ENCODE measurements around the gene SIPA1L3.

The SIPA1L3 gene

DNA sequence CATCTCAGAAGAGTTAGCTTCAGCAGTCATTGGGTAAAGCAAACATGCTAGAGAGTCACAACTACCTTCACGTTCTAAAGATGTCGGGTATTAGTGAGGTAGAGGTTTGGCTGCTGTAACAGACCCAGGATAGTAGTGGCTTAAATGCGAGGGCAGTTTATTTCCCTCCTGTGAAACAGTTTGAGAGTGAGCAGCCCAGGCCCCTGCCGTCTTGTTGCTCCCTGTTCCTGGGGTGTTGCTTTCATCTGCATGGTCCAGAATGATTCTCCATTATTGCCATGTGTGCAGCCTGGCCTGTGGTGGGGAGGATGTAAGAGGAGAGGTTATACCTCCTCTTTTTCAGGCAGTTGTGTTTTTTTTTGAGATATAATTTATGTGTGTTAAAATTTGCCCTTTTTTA, 63.7 kb downstream of the SIPA1L3 start:
- H3K4me1 Mint-ChIP-seq (ENCODE audit: low read depth) = peaks cover 18% of the 10 kb centered on the region
- H3K27ac Mint-ChIP-seq = no peak overlapping the region
- H3K9me3 Mint-ChIP-seq = peaks cover 14% of the 10 kb centered on the region
- H3K4me3 Mint-ChIP-seq = no peak overlapping the region
- H3K27me3 Mint-ChIP-seq = no peaks in the 10 kb centered on the region
- H3K36me3 Mint-ChIP-seq (ENCODE audit: low read depth) = peaks cover 21% of the 10 kb centered on the region

DNA sequence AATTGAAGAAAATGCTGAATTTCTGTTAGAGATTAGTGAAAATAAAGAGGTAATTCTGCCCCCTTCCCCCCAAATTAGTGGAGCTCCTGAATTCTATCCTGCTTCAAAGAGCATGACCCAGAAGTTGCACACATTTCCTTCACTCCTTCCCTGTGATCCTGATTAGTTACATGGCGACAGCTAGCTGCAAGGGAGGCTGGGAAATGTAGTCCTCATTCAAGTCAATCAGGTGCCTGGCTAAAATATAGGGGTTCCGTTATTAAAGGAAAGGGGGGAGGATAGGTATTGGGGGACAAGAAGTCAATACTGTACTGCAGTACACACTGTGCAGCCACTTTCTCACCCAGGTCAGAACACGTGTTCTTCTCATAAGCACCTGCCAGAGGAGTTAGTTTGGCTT, 65.8 kb downstream of the SIPA1L3 start:
- H3K9me3 Mint-ChIP-seq = peaks cover 14% of the 10 kb centered on the region
- peaks cover 24% of the 10 kb centered on the region for H3K4me1 Mint-ChIP-seq (ENCODE audit: low read depth)
- no peak overlapping the region for H3K27ac Mint-ChIP-seq
- H3K4me3 Mint-ChIP-seq = no peak overlapping the region
- H3K36me3 Mint-ChIP-seq (ENCODE audit: low read depth) = peaks cover 21% of the 10 kb centered on the region
- H3K27me3 Mint-ChIP-seq = no peaks in the 10 kb centered on the region

DNA sequence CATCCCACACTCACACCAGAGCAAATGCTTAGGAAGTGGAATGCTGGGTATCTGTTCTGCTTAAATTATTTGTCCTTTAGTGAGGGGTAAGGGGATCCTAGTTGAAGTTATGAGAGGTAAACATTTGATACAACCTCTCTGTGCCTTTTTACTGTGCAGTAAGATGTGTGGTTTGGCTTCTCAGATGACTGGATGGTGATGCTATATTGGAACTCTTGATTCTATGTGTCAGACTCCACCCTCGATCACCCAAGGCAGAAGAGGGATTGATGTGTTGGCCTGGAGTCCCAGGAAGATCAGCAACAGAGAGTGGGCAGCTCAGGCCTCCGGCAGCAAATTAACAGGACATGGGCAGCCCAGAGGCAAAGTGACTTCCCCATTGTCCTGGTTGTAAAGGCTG, 66.7 kb downstream of the SIPA1L3 start:
- Mint-ChIP-seq H3K27me3 (no peaks in the 10 kb centered on the region), H3K36me3 (ENCODE audit: low read depth) (peaks cover 21% of the 10 kb centered on the region), H3K4me3 (no peak overlapping the region), H3K9me3 (peaks cover 14% of the 10 kb centered on the region), H3K27ac (no peak overlapping the region), H3K4me1 (ENCODE audit: low read depth) (peaks cover 29% of the 10 kb centered on the region)

DNA sequence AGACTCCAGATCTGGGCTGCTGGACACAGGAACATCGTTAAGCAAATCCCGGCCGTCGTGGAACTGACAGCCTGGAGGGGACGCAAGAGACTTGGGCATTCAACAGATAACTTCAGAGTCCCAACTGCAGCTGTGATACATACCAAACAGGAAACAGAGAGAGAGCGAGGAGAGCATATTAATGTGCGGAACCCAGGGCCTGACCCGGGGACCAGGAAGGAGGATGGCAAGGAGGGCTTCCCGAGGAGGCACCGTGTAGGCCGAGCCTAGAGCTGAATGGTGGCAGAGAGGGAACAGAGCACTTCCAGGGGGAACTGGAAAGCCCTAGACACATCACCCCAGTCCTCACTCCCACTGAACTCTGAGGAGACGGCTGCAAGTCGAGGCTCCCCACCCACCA, 68.1 kb downstream of the SIPA1L3 start:
- Mint-ChIP-seq H3K27me3 (no peaks in the 10 kb centered on the region), H3K4me3 (no peak overlapping the region), H3K4me1 (ENCODE audit: low read depth) (peaks cover 29% of the 10 kb centered on the region), H3K9me3 (peaks cover 10% of the 10 kb centered on the region), H3K27ac (no peak overlapping the region), H3K36me3 (ENCODE audit: low read depth) (peaks cover 17% of the 10 kb centered on the region)

DNA sequence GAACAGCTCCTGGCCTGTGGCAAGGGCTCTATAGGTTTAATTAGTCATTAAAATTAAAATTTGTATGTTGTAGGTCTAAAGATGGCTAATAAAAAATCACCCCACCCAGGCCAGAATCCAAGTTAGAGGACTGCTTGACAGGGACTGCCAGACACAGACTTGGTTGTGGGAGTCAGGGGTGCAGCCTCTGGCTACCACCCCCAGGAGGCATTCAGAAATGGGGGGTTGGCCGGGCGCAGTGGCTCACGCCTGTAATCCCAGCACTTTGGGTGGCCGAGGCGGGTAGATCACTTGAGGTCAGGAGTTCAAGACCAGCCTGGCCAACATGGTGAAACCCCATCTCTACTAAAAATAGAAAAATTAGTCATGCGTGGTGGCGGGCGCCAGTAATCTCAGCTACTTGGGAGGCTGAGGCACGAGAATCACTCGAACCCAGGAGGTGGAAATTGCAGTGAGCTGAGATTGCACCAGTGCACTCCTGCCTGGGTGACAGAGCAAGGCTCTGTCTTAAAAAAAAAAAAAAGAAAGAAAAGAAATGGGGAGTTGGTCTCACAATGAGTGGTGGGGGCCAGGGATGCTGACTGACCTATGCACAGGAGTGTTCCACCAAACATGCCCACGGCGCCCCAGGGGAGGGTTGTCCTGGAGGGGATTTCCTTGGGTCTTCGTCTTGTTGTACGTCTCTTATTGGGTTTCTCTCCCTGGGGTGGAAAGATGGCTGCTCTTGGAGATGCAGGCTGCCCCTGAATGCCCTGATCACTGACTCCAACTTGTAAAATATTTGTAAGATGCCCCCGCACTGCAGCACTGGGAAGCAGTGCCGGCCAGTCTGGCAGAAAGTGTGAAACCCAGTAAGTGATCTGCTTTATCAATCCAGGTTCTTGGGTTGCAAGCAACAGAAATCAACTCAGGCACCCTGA, 68.8 kb downstream of the SIPA1L3 start:
- no peak overlapping the region for H3K27ac Mint-ChIP-seq
- peaks cover 10% of the 10 kb centered on the region for H3K9me3 Mint-ChIP-seq
- no peak overlapping the region for H3K4me3 Mint-ChIP-seq
- H3K36me3 Mint-ChIP-seq (ENCODE audit: low read depth) = peaks cover 17% of the 10 kb centered on the region
- H3K4me1 Mint-ChIP-seq (ENCODE audit: low read depth) = peaks cover 33% of the 10 kb centered on the region
- H3K27me3 Mint-ChIP-seq = no peaks in the 10 kb centered on the region

DNA sequence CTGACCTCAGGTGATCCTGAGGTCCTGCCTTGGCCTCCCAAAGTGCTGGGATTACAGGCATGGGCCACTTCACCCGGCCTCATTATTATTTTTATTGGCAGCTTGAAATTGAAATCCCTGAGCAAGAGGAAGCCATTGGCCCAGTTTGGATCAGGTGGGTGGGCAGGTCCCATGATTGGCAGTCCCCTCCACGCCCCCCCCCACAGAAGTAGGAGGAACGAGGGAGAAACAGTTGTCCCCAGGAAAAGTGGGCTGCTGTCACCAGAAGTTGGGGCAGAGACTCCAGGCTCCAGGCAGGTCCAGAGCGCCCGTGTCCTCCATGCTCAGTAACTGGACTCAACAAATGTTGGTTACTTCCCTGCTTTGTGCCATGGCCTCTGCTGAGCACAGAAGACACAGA, 70.4 kb downstream of the SIPA1L3 start:
- H3K36me3 Mint-ChIP-seq (ENCODE audit: low read depth) = peaks cover 5% of the 10 kb centered on the region
- no peak overlapping the region for H3K27ac Mint-ChIP-seq
- peaks cover 31% of the 10 kb centered on the region for H3K4me1 Mint-ChIP-seq (ENCODE audit: low read depth)
- no peaks in the 10 kb centered on the region for H3K27me3 Mint-ChIP-seq
- no peak overlapping the region for H3K4me3 Mint-ChIP-seq
- H3K9me3 Mint-ChIP-seq = no peaks in the 10 kb centered on the region

DNA sequence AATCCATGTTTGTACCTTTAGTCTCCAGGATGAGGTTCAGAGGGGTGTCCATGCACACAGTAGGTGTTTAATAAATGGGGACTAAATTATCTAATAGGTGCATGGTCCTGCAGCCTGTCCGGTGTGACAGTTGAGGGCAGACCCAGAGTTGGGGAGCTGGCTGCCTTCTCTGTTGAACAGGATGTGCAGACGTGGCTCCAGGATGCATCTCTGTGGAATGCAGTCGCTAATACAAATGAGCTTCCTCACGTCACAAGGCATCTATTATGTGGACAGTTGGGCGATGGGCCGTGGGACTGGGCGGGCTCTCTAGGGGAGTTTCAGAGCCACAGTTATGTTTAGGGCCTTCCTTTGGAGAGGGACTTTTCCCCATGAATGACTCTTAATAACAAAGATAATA, 71.0 kb downstream of the SIPA1L3 start:
- Mint-ChIP-seq H3K36me3 (ENCODE audit: low read depth) (peaks cover 5% of the 10 kb centered on the region), H3K27ac (no peak overlapping the region), H3K4me3 (no peak overlapping the region), H3K4me1 (ENCODE audit: low read depth) (peaks cover 31% of the 10 kb centered on the region), H3K9me3 (no peaks in the 10 kb centered on the region), H3K27me3 (no peaks in the 10 kb centered on the region)

DNA sequence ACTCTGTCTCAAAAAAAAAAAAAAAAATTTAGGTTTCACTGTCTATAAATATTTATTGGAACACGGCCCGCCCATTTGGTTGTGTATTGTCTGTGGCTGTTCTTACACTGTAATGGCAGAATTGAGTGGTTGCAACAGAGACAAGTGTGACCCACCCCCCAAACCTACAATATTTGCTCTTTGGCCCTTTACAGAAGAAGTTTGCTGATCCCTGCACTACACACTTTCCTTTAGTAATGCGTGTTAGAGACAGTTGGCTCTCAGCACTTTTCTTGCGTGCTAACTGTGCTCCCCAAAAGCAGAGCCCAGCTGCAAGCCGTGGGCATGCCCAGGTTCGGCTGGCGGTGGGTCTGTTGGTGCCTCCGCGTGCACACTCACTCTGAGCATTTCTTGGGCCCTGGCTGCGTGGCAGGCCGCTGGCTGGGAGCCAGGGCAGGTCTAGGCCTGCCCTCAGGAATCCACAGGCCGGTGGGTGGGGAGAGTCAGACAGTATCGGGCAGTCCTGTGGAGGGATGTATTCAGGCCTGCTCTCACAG, 72.6 kb downstream of the SIPA1L3 start:
- Mint-ChIP-seq H3K4me1 (ENCODE audit: low read depth) (peaks cover 24% of the 10 kb centered on the region), H3K4me3 (no peak overlapping the region), H3K27ac (no peak overlapping the region), H3K36me3 (ENCODE audit: low read depth) (peaks cover under 1% of the 10 kb centered on the region), H3K9me3 (no peaks in the 10 kb centered on the region), H3K27me3 (no peaks in the 10 kb centered on the region)

DNA sequence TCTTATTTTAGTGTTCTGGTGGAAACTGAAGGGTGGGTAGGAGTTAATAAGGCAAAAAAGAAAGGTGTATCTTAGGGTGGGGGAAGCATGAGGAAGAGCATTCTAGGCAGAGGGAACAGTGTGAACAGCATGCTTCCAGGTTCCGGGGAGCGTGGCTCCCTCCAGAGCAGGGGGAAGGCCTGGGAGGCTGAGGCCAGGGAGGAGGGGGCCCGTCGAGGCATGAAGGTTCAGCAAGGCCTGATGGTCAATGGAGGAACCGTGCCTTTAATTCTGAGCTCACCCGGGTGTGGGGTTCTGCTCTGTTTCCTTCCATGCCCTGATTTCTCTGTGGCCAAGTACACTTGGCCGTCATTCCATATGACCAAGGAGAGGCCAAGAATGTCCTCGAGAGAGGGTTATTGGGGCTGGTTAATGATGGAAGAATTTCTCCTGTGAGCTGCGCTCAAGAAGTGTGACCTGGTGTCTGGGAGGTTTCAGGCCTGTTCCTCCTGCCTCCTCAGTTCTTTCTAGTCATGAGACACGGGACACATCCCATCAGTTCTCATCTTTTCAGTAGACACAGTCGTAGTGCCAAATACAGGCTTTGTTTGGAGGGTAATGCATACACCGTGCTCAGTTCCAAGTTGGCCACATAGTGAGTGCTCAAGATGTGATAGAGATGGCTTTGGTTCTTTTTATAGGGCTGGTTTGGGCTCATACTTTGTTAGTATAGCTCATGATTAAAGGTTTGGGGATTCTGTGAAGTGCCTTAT, 73.6 kb downstream of the SIPA1L3 start:
- Mint-ChIP-seq H3K4me3 (no peak overlapping the region), H3K27me3 (no peaks in the 10 kb centered on the region), H3K9me3 (no peaks in the 10 kb centered on the region), H3K36me3 (ENCODE audit: low read depth) (no peaks in the 10 kb centered on the region), H3K27ac (peak overlapping the region; percentile 18), H3K4me1 (ENCODE audit: low read depth) (peaks cover 21% of the 10 kb centered on the region)

DNA sequence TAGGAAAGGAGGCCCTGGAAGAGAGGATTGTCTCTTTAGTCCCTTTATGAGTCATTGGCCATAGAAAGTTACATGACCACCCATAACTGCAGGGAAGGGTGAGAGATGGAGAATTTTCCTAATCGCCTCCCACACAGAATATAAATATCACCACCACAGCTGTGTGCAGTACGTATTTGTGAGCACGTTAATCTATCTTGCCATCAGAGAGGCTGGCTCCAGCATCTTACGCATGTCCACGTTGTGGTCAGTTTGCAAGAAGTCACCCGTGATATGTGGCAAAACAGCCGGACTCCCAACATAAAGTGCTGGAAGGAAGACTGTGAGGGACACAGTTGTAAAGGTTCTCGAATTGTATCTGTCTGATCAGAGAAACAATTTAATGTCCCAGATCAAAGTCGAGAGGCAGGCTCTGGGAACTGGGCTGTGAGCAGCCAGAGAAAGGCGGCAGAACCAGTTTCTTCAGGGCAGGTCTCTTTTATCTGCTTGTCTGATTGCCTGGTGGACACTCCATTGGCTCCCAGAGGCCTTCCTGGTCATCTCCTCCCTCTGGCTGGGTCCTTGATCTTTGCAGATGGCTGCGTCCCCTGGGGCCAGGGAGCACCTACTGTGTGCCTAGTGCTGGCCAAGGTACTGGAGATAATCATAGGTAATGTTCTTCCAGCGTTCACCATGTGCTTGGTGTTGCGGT, 74.9 kb downstream of the SIPA1L3 start:
- Mint-ChIP-seq H3K36me3 (ENCODE audit: low read depth) (no peaks in the 10 kb centered on the region), H3K4me1 (ENCODE audit: low read depth) (peaks cover 27% of the 10 kb centered on the region), H3K27ac (no peak overlapping the region), H3K9me3 (no peaks in the 10 kb centered on the region), H3K4me3 (no peak overlapping the region), H3K27me3 (no peaks in the 10 kb centered on the region)

DNA sequence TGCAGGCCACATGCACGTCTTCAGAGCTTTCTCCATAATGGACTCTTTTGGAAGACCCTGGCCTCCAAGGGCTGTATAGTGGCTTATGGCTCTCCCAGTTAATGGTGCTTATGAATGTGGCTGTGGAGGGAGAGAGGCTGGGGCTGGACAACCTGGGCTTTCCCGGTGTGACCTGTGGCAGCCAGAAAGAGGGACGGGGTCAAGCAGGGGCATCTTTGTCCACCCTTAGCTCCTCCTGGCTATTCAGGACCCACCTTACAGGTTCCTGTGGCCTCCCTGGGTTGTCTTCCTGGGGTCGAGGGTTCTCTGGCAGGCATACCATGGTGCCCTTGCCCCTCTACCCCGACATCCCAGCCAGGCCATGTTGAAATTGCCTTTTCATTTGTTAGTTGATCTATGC, 75.6 kb downstream of the SIPA1L3 start:
- H3K4me3 Mint-ChIP-seq = no peak overlapping the region
- no peak overlapping the region for H3K27ac Mint-ChIP-seq
- H3K4me1 Mint-ChIP-seq (ENCODE audit: low read depth) = peaks cover 31% of the 10 kb centered on the region

DNA sequence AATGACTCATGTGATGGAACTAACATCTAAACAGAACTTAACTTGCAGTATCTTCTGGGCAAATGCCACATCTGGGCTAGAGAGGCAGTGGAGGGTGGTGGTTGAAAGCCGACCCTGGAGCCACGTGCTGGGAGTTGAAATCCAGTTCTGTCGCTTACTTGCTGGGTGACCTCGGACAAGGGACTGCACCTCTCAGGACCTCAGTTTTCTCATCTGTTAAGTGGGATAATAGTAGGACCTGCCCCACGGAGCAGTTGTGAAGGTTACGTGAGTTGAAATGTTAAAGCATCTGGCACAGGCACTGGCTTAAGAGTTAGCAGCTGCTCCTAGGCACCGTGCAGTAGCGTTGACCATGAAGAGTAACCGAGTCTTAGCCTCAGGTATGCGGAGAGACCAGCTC, 76.1 kb downstream of the SIPA1L3 start:
- H3K4me1 Mint-ChIP-seq (ENCODE audit: low read depth) = peaks cover 29% of the 10 kb centered on the region
- H3K4me3 Mint-ChIP-seq = no peak overlapping the region
- no peak overlapping the region for H3K27ac Mint-ChIP-seq
- no peaks in the 10 kb centered on the region for H3K9me3 Mint-ChIP-seq
- no peaks in the 10 kb centered on the region for H3K36me3 Mint-ChIP-seq (ENCODE audit: low read depth)
- no peaks in the 10 kb centered on the region for H3K27me3 Mint-ChIP-seq

More for the DNA sequence above, 75.6 kb downstream of the SIPA1L3 start:
- Mint-ChIP-seq H3K36me3 (ENCODE audit: low read depth) (no peaks in the 10 kb centered on the region), H3K9me3 (no peaks in the 10 kb centered on the region), H3K27me3 (no peaks in the 10 kb centered on the region)

DNA sequence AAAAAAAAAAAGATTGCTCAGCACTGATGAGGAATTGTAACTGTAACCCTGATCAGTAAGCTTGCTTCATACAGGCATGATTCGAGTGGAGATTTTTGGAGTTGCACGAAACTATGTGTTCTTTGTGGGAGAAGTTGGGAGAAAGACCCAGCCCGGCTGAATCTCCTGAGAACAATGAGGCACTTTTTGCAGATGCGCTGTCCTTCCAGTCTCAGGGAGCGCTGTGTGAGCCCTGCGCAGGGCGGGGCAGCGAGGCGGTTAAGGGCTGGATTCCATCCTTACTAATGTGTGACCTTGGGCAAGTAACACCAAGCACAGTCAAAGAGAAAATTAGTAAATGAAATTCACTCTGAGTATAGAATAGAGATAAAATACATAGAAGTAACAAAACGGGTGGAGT, 76.9 kb downstream of the SIPA1L3 start:
- H3K36me3 Mint-ChIP-seq (ENCODE audit: low read depth) = no peaks in the 10 kb centered on the region
- peaks cover 32% of the 10 kb centered on the region for H3K4me1 Mint-ChIP-seq (ENCODE audit: low read depth)
- no peak overlapping the region for H3K27ac Mint-ChIP-seq
- no peaks in the 10 kb centered on the region for H3K9me3 Mint-ChIP-seq
- H3K27me3 Mint-ChIP-seq = no peaks in the 10 kb centered on the region
- H3K4me3 Mint-ChIP-seq = no peak overlapping the region

DNA sequence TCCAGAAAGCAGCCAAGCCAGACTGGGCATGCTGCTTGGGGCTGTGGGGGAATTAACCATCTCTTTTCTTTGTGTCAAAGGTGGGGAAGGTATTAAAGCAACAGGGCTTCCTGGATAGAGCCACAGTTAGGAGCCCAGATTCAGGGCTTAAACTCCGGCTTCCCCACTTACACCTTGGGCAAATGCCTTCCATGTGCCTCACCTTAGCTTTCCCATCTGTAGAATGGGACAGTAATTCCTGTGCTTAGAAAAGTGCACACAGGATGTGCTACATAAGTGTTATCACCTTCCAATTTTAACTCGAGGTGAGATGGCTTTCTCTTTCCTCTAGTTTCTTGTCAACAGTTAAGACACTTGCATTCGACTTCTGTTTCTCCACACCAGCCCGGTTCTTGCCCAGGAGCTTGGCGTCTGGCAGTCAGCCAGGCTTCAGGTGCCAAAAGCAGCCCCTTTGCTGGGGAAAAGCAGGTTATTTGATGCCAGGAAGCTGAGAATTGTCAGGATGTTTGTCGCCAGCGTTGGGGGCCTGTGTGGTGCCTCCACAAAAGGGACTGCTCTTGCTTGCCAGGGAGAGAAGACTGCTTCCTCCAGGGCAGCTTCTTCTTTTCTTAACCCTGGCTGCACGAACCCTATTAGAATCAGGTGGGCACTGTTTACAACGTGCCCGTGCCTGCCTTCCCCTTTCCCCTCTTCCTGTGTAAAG, 79.2 kb downstream of the SIPA1L3 start:
- H3K9me3 Mint-ChIP-seq = no peaks in the 10 kb centered on the region
- H3K36me3 Mint-ChIP-seq (ENCODE audit: low read depth) = no peaks in the 10 kb centered on the region
- H3K4me3 Mint-ChIP-seq = no peak overlapping the region
- H3K4me1 Mint-ChIP-seq (ENCODE audit: low read depth) = peaks cover 31% of the 10 kb centered on the region
- H3K27ac Mint-ChIP-seq = peak overlapping the region; percentile 31
- H3K27me3 Mint-ChIP-seq = no peaks in the 10 kb centered on the region

Data from stimulated activated naive CD8-positive, alpha-beta T cell treated with anti-CD3 and anti-CD28 coated beads, Interleukin-15, Interleukin-2, amounts not matched to agents 100 ng/mL and 50 ng/mL, for 24 hours (primary cell).